HCEC 1CT (cell line): ENCODE data around the gene KCNH1.
"Not testable (repeated sequence)": the region's sequence is repeated elsewhere in the genome, so short reads cannot be mapped to it uniquely, and the experiment has no call there.

Experiments used
- DNase-seq: peaks from one replicate; pipeline ENCODE4 v3.0.0-alpha.2; 2017

KCNH1 gene

GRCh38 chr1:210663730-210664573, 470.0 kb downstream of the KCNH1 start:
- no peak for DNase-seq

GRCh38 chr1:210662291-210663050, 471.5 kb downstream of the KCNH1 start:
- no peak for DNase-seq

DNA sequence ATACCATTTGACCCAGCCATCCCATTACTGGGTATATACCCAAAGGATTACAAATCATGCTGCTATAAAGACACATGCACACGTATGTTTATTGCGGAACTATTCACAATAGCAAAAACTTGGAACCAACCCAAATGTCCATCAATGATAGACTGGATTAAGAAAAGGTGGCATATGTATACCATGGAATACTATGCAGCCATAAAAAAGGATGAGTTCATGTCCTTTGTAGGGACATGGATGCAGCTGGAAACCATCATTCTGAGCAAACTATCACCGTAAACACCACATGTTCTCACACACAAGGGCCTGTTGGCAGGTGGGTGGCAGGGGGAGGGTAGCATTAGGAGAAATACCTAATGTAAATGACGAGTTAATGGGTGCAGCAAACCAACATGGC, 472.4 kb downstream of the KCNH1 start:
- not testable (repeated sequence) for DNase-seq

DNA sequence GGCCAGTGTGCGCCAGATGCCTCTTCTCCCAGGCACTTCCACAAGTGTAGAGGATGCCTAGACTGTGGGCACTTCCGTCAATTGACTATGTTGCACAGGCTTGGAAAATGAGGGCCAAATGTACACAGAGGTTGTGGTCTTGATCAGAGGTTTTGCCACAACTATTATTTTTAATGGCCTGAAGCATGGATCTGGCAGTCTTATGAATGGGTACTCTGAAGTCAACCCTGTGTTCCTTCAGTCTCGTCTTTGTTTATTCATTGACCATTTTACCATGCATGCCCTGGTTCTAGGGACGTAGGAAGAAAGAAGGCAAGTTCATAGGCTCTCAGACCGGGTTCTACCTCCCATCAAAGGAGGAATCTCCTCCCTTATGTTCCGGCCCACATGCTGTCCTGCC, 476.1 kb downstream of the KCNH1 start:
- DNase-seq: no peak

DNA sequence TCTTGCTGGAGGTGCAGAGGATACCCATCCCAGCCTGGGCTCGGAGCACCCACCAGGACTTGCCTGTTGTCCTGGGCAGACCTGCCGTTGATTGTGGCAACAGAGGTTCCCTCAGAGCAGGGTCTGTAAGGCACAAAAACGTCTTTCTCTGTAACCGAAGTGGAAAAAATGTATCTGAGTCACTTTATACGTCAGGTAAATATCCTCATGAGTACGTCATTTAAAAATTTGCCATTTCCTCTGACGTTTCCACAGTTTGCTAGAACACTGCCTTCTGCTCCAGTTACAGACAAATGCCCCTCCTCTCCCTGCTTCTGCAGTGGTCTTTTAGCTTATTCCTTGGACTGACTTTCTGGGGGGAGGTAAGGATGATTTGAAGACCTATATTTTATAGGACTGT, 478.4 kb downstream of the KCNH1 start:
- DNase-seq: no peak

DNA sequence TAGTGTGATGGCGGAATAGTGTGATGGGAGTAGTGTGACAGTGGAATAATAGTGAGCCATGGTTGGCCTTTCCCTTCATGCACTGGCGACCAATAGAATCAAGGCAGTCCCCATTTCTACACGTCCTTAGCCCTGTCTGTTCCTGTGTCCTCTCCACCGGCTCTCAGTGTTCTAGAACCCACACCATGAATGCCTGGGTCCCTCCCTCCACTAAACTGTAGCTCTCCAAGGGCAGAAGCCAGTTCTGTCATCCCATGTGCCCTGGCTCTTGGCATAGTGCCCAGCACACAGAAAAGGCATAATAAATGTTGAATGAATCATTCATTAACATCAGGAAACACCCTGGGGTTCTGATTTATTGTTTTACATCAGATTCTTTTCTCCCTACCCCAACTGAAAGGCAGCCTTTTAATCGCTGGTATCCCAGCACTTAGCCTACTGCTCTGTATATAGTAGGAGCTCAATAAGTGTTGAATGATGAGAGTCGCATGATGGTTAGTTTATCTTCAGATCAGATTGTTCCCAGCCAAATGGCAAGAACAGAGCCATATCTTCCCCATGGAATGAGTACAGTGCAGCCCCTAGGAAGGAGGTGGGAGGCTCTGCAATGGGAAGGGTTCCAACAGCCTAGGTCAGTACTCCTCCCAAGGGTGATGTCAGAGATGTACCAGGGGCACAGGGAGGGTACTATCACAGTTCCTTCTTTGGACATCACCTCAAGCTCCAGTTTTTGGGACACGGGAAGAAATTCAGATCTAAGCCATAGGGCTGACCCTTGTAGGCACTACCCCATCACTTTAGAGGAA, 479.6 kb downstream of the KCNH1 start:
- DNase-seq: no peak

GRCh38 chr1:210653771-210654170, 480.2 kb downstream of the KCNH1 start:
- DNase-seq: no peak

- DNase-seq: no peak
These were observed 481.5 kb downstream of the KCNH1 start for GRCh38 chr1:210652329-210652954.

DNA sequence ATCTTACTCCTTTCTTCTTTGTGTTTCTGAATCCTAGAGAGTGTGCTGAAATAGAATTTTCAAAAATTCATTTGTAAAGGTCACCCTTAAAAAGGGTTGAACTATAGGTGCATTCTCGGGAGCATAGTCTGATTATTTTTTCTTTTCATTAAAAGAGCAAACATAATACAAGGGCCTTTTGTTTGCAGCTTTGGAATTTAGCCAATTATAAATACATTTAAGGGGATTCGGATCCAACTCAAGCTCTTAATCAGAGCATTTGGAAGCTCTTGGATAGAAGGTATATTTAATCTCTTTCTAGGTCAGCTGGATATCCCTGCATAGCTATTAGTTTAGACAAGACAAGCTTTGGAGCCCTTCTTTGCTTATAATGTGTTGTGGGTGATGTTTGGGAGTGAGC, 483.5 kb downstream of the KCNH1 start:
- DNase-seq: no peak

DNA sequence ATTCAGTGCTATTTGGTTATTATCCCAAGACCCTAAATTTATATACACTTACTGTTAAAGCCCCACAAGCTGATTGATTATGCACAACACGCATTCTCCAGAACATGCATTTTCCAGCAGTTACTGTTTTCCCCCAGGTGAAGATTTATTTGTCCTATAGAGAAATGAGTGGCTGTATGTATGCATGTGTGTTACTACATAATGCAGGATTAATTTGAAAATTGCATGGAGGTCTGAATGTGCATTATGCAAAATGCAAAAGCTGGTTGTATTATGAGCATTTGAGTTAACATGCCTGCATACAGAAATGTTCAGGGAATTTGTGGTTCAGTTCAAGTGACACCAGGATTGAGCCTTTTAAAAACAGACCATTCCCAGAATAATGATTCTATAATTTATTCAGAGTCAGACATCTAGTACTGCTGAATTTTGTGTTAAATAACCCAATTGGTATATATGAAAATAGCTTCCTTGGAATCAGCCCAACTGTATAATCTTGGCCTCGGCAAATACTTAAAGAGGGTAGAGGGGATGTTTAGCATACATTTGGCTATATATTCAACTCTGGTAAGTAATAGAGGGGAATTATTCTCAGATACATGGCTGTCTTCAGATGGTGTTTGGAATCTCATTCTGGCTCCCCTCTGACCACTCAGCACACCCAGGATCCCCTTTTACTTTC, 485.2 kb downstream of the KCNH1 start:
- DNase-seq: no peak

DNA sequence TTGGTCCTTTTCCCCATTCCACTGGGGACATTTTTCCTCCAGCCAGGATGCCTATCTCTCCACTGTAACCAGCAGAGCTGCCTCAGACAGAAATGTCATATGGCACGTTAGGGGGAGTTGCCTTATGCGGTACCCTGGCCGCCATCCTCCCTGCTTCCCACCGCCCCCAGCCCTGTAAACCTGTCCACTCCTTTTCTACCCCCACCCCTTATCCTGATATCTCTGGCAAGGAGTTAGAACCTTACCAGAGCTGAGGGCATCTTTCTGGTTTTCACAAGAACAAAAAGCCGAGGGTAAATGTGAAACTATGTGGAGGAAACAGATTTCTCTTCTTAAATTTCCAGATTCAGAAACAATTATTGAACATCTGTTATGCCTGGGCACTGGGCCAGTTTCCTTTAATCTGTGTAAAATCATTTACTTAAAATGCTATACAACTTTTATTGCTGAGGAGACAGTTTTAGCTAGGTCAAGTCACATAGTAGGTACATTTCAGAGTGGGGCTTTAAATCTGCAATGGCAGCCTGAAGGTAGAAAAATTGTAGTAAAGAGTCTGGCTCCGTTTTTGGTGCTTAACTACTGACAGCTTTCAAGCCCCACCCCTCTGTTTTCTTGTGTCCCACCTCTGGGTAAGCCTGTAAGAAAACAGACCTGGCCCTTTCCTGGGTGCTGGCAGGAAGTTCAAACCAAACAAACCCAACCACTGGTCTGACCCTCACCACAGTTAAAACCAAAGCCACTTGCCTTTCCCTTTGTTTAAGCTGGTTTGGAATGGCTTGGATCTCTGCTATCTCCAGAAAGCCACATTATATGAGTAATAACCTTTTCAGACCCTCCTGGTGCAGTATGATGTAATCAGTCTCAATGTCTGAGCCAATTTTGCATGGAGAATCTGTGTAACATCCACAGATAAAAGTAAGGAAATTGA, 486.3 kb downstream of the KCNH1 start:
- no peak for DNase-seq

- no peak for DNase-seq
These were observed 487.7 kb downstream of the KCNH1 start for GRCh38 chr1:210646258-210646616.

DNA sequence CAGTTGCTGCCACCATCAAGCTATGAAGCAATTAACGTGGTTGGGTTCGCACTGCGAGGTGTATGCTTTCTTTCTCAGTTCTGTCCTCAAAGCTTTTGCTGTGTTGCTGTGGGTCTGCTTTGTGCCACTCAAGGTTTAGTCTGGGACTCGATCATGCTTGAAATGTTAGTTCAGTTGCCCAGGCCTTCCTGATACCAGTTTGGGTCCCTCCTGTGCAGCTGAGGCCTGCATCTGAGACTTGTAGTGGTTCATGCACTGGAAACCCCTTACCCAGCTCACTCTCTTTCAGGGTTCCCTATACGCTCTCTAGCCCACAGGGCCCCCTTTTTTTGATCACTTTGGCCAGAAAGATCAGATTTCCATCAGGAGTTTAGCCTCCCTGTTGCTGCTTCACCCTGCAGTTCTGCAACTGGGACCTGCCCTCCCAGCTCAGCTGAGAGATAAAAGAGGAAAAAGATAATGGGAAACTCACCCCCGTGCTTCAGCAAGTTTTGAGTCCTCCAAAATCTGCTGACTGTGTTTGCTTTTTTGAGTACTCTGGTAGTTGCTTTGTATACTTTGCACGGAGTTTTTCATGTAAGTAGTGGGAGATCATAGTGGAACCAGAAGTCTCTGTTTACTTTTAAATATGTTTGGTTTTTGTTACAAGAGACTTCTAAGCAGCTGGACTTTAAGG, 488.2 kb downstream of the KCNH1 start:
- no peak for DNase-seq

DNA sequence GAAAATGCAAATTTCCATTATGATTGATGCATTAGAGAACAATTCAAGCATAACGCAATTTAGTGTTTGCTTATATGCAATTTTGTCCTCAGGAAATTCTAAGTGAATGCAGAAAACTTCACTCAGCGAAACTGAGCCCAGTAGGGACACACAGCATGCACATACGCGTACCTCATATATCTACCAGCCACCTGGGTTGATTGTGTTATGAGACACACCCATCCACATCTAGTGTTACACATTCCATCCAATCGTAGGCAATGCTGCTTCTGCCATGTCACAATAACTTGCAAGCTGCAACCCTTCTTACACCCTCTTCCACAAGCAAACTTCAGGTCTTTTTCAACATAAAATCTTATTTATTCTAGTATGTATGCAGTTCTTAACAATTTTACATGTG, 492.4 kb downstream of the KCNH1 start:
- DNase-seq: no peak

- no peak for DNase-seq
These were observed 498.8 kb downstream of the KCNH1 start for GRCh38 chr1:210635108-210635507.

GRCh38 chr1:210633636-210634035, 500.3 kb downstream of the KCNH1 start:
- no peak for DNase-seq

DNA sequence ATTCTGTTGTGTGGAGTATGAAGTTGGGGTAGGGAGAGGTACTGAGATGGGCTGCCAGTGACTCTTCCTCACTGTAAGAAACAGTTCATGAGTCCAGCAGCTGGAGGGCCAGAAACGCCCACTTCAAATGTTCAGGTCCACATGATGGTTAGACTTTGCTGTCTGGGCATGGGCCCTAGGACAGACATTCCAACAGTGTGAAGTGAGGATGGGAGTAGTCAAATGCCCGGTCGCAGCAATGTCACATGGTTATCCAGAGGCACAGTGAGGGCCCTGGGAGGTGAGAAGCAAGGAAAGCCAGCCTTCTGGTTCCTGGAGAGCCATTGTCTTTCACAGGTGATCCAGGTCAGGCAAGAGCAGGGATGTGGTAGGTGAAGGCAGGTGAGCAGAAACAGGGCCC, 500.8 kb downstream of the KCNH1 start:
- DNase-seq: no peak

DNA sequence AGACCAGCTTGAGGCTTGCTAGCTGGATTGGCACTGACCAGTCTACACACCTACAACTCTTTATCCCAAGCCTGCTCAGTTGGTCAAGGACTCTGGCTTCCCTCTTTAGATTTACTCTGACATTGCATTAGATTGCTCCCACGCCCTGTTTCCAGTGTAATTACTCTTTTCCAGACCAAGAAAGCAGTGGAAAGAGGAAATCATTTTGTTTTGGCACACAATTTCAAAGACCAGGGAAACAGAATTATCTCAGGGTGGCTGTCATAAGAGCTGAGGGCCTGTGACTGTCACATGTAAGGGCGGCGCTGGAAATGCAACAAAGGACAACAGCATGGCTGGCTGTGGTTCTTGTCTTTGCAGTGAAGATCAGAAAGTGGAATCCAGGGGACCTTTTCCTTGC, 502.5 kb downstream of the KCNH1 start:
- no peak for DNase-seq

GRCh38 chr1:210629276-210629675, 504.7 kb downstream of the KCNH1 start:
- DNase-seq: no peak

GRCh38 chr1:210627755-210628154, 506.2 kb downstream of the KCNH1 start:
- no peak for DNase-seq
